Neural crest cell (in vitro differentiated cells): ENCODE results near the gene C11orf21. TPM values are rescaled to one million over a fixed set of nuclear protein-coding genes. Genes with fewer than 3 reads are reported as not detected.
"Not testable (repeated sequence)": the region's sequence is repeated elsewhere in the genome, so short reads cannot be mapped to it uniquely, and the experiment has no call there.

ENCODE experiments used
- DNase-seq: peaks from one replicate; pipeline ENCODE4 v3.0.0; 2021; ENCODE audit warnings: low read depth, mixed read lengths, low spot score
- H3K27ac Mint-ChIP-seq: one replicate; pipeline ENCODE4 v1.8.0; 2021; ENCODE audit warnings: mild to moderate bottlenecking, mixed read lengths; ENCODE audit not compliant: unreplicated experiment
- H3K27me3 Mint-ChIP-seq: 2 replicates; pipeline ENCODE4 v1.8.0; 2021; ENCODE audit warnings: low read depth, mild to moderate bottlenecking, mixed read lengths
- H3K36me3 Mint-ChIP-seq: 2 replicates; pipeline ENCODE4 v1.8.0; 2021; ENCODE audit warnings: low read depth, mild to moderate bottlenecking, mixed read lengths
- H3K4me1 Mint-ChIP-seq: 2 replicates; pipeline ENCODE4 v1.8.0; 2021; ENCODE audit warnings: mixed read lengths
- H3K4me3 Mint-ChIP-seq: one replicate; pipeline ENCODE4 v1.8.0; 2021; ENCODE audit warnings: mild to moderate bottlenecking, mixed read lengths
- H3K9me3 Mint-ChIP-seq: 2 replicates; pipeline ENCODE4 v1.8.0; 2021; ENCODE audit warnings: mixed read lengths
- total RNA-seq: library from RNA; stranded (reverse); gene quantifications from 2 replicates; pipeline ENCODE4 v1.2.1, GENCODE V29; 2021
- TF ChIP-seq, protein P1 (sequence below): fragments of 200-600 bp; sonication (generic); conservative IDR thresholded peaks from 2 replicates; pipeline ENCODE4 v1.5.0; 2021; ENCODE audit warnings: antibody characterized with exemption, mild to moderate bottlenecking

C11orf21 gene
- total RNA-seq, 1 donor from 2014 or later: not detected

DNA sequence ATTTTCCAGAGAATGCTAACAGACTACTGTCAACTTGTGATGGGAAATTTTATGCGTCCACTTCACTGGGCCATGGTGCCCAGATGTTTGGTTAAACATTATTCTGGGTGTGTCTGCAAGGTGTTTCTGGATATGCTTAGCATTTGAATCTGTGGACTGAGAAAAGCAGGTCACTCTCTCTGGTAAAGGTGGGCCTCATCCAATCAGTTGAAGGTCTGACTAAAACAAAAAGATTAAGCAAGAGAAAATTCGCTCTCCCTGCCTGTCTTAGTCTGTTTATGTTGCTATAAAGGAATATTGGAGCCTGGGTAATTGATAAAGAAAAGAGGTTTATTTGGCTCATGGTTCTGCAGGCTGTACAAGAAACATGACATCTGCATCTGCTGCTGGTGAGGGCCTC, 43.3 kb upstream of the C11orf21 start:
- Mint-ChIP-seq H3K4me3 (no peak overlapping the region), H3K4me1 (no peaks in the 10 kb centered on the region), H3K27me3 (no peaks in the 10 kb centered on the region), H3K27ac (no peak overlapping the region), H3K9me3 (no peaks in the 10 kb centered on the region), H3K36me3 (no peaks in the 10 kb centered on the region)
- DNase-seq: no peak
- TF ChIP-seq, protein P1, sequence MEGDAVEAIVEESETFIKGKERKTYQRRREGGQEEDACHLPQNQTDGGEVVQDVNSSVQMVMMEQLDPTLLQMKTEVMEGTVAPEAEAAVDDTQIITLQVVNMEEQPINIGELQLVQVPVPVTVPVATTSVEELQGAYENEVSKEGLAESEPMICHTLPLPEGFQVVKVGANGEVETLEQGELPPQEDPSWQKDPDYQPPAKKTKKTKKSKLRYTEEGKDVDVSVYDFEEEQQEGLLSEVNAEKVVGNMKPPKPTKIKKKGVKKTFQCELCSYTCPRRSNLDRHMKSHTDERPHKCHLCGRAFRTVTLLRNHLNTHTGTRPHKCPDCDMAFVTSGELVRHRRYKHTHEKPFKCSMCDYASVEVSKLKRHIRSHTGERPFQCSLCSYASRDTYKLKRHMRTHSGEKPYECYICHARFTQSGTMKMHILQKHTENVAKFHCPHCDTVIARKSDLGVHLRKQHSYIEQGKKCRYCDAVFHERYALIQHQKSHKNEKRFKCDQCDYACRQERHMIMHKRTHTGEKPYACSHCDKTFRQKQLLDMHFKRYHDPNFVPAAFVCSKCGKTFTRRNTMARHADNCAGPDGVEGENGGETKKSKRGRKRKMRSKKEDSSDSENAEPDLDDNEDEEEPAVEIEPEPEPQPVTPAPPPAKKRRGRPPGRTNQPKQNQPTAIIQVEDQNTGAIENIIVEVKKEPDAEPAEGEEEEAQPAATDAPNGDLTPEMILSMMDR: no peak

- Mint-ChIP-seq H3K27me3 (peaks cover 6% of the 10 kb centered on the region), H3K27ac (no peak overlapping the region), H3K9me3 (no peaks in the 10 kb centered on the region), H3K4me3 (no peak overlapping the region), H3K36me3 (no peaks in the 10 kb centered on the region), H3K4me1 (no peaks in the 10 kb centered on the region)
- no peak for DNase-seq
- TF ChIP-seq, protein P1: no peak
These were observed 41.8 kb upstream of the C11orf21 start for GRCh38 chr11:2343502-2343901.

GRCh38 chr11:2342981-2343380, 41.3 kb upstream of the C11orf21 start:
- no peak for DNase-seq
- Mint-ChIP-seq H3K27me3 (peaks cover 10% of the 10 kb centered on the region), H3K27ac (no peak overlapping the region), H3K36me3 (no peaks in the 10 kb centered on the region), H3K9me3 (no peaks in the 10 kb centered on the region), H3K4me1 (no peaks in the 10 kb centered on the region), H3K4me3 (no peak overlapping the region)
- TF ChIP-seq, protein P1: no peak

GRCh38 chr11:2342557-2342956, 40.8 kb upstream of the C11orf21 start:
- Mint-ChIP-seq H3K36me3 (no peaks in the 10 kb centered on the region), H3K4me3 (no peak overlapping the region), H3K4me1 (no peaks in the 10 kb centered on the region), H3K9me3 (no peaks in the 10 kb centered on the region), H3K27me3 (peaks cover 13% of the 10 kb centered on the region), H3K27ac (no peak overlapping the region)
- DNase-seq: no peak
- TF ChIP-seq, protein P1: no peak

DNA sequence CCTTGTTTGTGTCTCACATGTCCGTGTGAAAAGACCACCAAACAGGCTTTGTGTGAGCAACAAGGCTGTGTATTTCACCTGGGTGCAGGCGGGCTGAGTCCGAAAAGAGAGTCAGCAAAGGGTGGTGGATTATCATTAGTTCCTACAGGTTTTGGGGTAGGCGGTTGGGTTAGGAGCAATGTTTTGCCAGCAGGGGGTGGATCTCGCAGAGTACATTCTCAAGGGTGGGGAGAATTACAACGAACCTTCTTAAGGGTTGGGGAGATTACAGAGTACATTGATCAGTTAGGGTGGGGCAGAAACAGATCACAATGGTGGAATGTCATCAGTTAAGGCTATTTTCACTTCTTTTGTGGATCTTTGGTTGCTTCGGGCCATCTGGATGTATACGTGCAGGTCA, 37.0 kb upstream of the C11orf21 start:
- not testable (repeated sequence) for DNase-seq, H3K9me3 Mint-ChIP-seq, H3K4me1 Mint-ChIP-seq, H3K4me3 Mint-ChIP-seq, H3K36me3 Mint-ChIP-seq, H3K27ac Mint-ChIP-seq
- peaks cover 24% of the 10 kb centered on the region for H3K27me3 Mint-ChIP-seq

DNA sequence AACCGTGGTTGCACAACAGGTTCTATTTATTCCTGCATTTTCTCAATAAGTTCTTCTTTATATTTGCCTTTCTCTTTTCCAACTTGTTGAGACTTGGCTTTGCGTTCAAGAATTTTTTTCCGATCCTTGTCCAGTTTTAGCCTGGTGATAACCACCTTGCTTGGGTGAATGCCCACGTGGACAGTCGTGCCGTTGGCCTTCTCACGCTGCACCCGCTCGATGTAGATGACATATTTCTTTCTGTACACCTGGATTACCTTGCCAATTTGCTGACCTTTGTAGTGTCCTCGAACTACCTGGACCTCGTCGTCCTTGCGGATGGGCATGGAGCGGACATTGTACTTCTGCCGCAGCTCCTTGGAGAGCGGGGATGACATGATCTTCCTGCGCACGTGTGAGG, 33.6 kb upstream of the C11orf21 start:
- not testable (repeated sequence) for DNase-seq, H3K4me3 Mint-ChIP-seq, H3K27ac Mint-ChIP-seq, H3K9me3 Mint-ChIP-seq, H3K36me3 Mint-ChIP-seq, H3K4me1 Mint-ChIP-seq
- peaks cover 24% of the 10 kb centered on the region for H3K27me3 Mint-ChIP-seq

GRCh38 chr11:2333486-2334205, 31.9 kb upstream of the C11orf21 start:
- Mint-ChIP-seq H3K27me3 (peaks cover 19% of the 10 kb centered on the region), H3K36me3 (peaks cover 14% of the 10 kb centered on the region)
- not testable (repeated sequence) for H3K9me3 Mint-ChIP-seq, DNase-seq, H3K4me1 Mint-ChIP-seq, H3K27ac Mint-ChIP-seq, H3K4me3 Mint-ChIP-seq

DNA sequence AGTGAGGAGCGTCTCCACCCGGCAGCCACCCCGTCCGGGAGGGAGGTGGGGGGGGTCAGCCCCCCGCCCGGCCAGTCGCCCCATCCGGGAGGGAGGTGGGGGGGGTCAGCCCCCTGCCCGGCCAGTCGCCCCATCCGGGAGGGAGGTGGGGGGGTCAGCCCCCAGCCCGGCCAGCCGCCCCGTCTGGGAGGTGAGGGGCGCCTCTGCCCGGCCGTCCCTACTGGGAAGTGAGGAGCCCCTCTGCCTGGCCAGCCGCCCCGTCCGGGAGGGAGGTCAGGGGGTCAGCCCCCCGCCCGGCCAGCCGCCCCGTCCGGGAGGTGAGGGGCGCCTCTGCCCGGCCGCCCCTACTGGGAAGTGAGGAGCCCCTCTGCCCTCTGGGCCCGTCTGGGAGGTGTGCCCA, 30.9 kb upstream of the C11orf21 start:
- not testable (repeated sequence) for H3K9me3 Mint-ChIP-seq, H3K27ac Mint-ChIP-seq, H3K4me1 Mint-ChIP-seq, H3K4me3 Mint-ChIP-seq, DNase-seq
- Mint-ChIP-seq H3K27me3 (peaks cover 10% of the 10 kb centered on the region), H3K36me3 (peaks cover 14% of the 10 kb centered on the region)
